Breast epithelium (tissue), 4 donors: ENCODE data around the gene TP53I13. TPM values are rescaled to one million over a fixed set of nuclear protein-coding genes. Genes with fewer than 3 reads are reported as not detected.
A peak's percentile ranks its signal among the peaks of the same experiment; 100 is the strongest.

Source experiments
- DNase-seq, 2 donors: peaks; one replicate each; pipeline ENCODE4 v3.0.0-alpha.2; 2019; ENCODE audit warnings: low spot score in 2 of 2
- H3K27ac ChIP-seq, 2 donors: fragments of 200-600 bp; sonication (generic) in 1 of 2; one replicate each; pipeline ENCODE4 v1.5.1; 2016 to 2019; ENCODE audit warnings: mild to moderate bottlenecking in 1 of 2
- H3K27me3 ChIP-seq, 2 donors: fragments of 200-600 bp; sonication (generic) in 1 of 2; one replicate each; pipeline versions ENCODE4 v1.5.1 to v1.6.0; 2017 to 2019; ENCODE audit warnings: control low read depth in 1 of 2, mild to moderate bottlenecking in 1 of 2
- H3K36me3 ChIP-seq: fragments of 200-600 bp; one replicate; pipeline ENCODE4 v1.5.1; 2019
- H3K4me1 ChIP-seq, 2 donors: fragments of 200-600 bp; sonication (generic); one replicate each; pipeline ENCODE4 v1.5.1; 2016 to 2019; ENCODE audit warnings: control low read depth in 1 of 2
- H3K4me3 ChIP-seq, 3 donors: fragments of 200-600 bp; sonication (generic); 1 replicate in 2 of 3; 2 replicates in 1 of 3; pipeline ENCODE4 v1.5.1; 2016 to 2019; ENCODE audit warnings: mild to moderate bottlenecking in 3 of 3, moderate library complexity in 2 of 3
- H3K9me3 ChIP-seq, 2 donors: fragments of 200-600 bp; sonication (generic) in 1 of 2; one replicate each; pipeline ENCODE4 v1.5.1; 2016 to 2019; ENCODE audit warnings: control low read depth in 1 of 2
- CTCF ChIP-seq, 3 donors: fragments of 450-650 bp; IDR thresholded peaks; one replicate each; pipeline ENCODE4 v1.5.1; 2016 to 2017; ENCODE audit warnings: antibody characterized with exemption in 3 of 3, mild to moderate bottlenecking in 3 of 3, moderate library complexity in 3 of 3
- POLR2A ChIP-seq: fragments of 450-650 bp; IDR thresholded peaks from one replicate; pipeline ENCODE4 v1.6.1; 2016; ENCODE audit warnings: antibody characterized with exemption, mild to moderate bottlenecking, moderate library complexity
- POLR2AphosphoS5 ChIP-seq, 3 donors: sonication (generic); formaldehyde crosslinking; IDR thresholded peaks; one replicate each; pipeline ENCODE4 v1.6.1; 2017; ENCODE audit warnings: antibody characterized with exemption in 3 of 3
- intact Hi-C: fragments of 100-400 bp; cut with DNase I; formaldehyde crosslinking; loops from one replicate; pipeline ENCODE4 v1.15.1; 2023; ENCODE audit warnings: low total_unique reads
- total RNA-seq, 3 donors: library from RNA; depleted of rRNA; stranded (reverse); fragments of >200 nt; gene quantifications; one replicate each; pipeline ENCODE4 v1.1.0, GENCODE V29; 2016

The TP53I13 gene
- total RNA-seq, 3 donors from 2014 or later, result 34.1 to 114 (median 56.0) TPM

- intact Hi-C loops, result no loop called here
- no peak for TF ChIP-seq POLR2AphosphoS5 (IDR thresholded peaks at IDR 0.05)
- no peak for TF ChIP-seq CTCF (IDR thresholded peaks at IDR 0.05)
- no peak for TF ChIP-seq POLR2A
- Histone ChIP-seq H3K4me3 (no peak overlapping the region), H3K27ac (no peak overlapping the region), H3K4me1 (peaks cover 5 to 8% of the 10 kb centered on the region in 2 donors), H3K9me3 (no peaks in the 10 kb centered on the region), H3K27me3 (no peaks in the 10 kb centered on the region), H3K36me3 (peaks cover 17% of the 10 kb centered on the region)
- DNase-seq, result peak in 1 of 2 donors; percentile 42
Measured at GRCh38 chr17:29573871-29574731, 5.6 kb downstream of the TP53I13 start.

GRCh38 chr17:29574732-29575510, 6.4 kb downstream of the TP53I13 start:
- intact Hi-C loops, result no loop called here
- H3K4me1 ChIP-seq, result peaks cover 4 to 5% of the 10 kb centered on the region in 2 donors
- H3K36me3 ChIP-seq, result peaks cover 17% of the 10 kb centered on the region

GRCh38 chr17:29575511-29576213, 7.2 kb downstream of the TP53I13 start:
- no peak overlapping the region for H3K27ac ChIP-seq
- no peak for TF ChIP-seq CTCF (IDR thresholded peaks at IDR 0.05)
- no peak for TF ChIP-seq POLR2A
- no peak for TF ChIP-seq POLR2AphosphoS5 (IDR thresholded peaks at IDR 0.05)
- H3K9me3 ChIP-seq, result no peaks in the 10 kb centered on the region
- H3K4me3 ChIP-seq, result no peak overlapping the region
- H3K4me1 ChIP-seq, result peaks cover 3 to 4% of the 10 kb centered on the region in 2 donors
- intact Hi-C loops, result no loop called here
- DNase-seq, result no peak
- no peaks in the 10 kb centered on the region for H3K27me3 ChIP-seq
- H3K36me3 ChIP-seq, result peaks cover 17% of the 10 kb centered on the region

More at GRCh38 chr17:29574732-29575510, 6.4 kb downstream of the TP53I13 start:
- Histone ChIP-seq H3K27me3 (no peaks in the 10 kb centered on the region), H3K9me3 (no peaks in the 10 kb centered on the region), H3K4me3 (no peak overlapping the region), H3K27ac (no peak overlapping the region)
- no peak for TF ChIP-seq CTCF (IDR thresholded peaks at IDR 0.05)
- no peak for TF ChIP-seq POLR2A
- TF ChIP-seq POLR2AphosphoS5 (IDR thresholded peaks at IDR 0.05), result no peak
- peak in 1 of 2 donors; percentile 45 for DNase-seq

- Histone ChIP-seq H3K27me3 (no peaks in the 10 kb centered on the region), H3K9me3 (no peaks in the 10 kb centered on the region), H3K27ac (no peak overlapping the region), H3K4me1 (peaks cover 0 to 4% of the 10 kb centered on the region in 2 donors), H3K4me3 (no peak overlapping the region), H3K36me3 (peaks cover 17% of the 10 kb centered on the region)
- DNase-seq, result no peak
- intact Hi-C loops, result no loop called here
- TF ChIP-seq CTCF (IDR thresholded peaks at IDR 0.05) (no peak), POLR2AphosphoS5 (IDR thresholded peaks at IDR 0.05) (no peak), POLR2A (no peak)
Measured at GRCh38 chr17:29576214-29577000, 7.9 kb downstream of the TP53I13 start.
